HG03469 (cell line): ENCODE data around the gene PTMS.

Experiments used
- ATAC-seq: cut with Tn5 transposase; IDR thresholded peaks from one replicate; pipeline ENCODE4 v1.9.1; 2021; ENCODE audit warnings: mild to moderate bottlenecking, moderate library complexity, moderate number of reproducible peaks; ENCODE audit not compliant: unreplicated experiment

The PTMS gene

DNA sequence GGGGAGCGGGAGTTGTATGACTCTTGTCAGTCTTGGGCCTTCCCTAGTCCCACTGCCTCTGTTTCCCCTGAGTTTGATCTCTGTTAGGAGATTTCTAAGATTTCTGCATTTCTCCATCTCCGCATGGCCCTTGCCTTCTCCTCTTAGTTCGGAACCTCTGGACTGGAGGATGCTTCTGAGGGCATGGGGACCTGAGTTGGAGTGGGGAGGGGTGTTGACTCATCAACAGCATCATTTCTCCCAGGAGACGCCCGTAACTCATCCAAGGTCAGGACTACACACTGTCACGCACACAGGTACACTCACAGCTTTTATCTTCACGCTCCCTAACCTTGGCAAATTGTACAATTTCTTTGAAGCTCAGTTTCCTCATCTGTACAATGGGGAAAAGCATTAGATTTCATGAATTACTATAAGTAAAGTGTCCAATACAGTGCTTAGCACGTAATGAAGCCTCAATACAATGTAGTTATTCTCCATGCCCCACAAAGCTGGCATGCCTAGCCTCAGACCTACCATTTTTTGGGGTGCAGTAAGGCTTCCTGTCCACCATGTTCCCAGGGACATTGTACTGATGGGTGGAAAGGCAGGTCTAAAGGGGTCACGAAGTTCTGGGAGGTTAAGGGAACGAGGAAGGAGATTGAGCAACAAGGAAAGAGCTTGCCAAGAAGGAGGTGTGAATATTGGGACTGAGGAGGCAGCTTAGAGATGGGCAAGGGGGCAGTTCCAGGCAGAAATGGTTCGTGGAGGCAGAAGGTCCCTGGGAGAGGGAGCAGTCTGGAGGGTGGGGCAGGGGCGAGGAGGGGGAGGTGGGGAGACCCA, 5.6 kb downstream of the PTMS start:
- ATAC-seq: no peak

DNA sequence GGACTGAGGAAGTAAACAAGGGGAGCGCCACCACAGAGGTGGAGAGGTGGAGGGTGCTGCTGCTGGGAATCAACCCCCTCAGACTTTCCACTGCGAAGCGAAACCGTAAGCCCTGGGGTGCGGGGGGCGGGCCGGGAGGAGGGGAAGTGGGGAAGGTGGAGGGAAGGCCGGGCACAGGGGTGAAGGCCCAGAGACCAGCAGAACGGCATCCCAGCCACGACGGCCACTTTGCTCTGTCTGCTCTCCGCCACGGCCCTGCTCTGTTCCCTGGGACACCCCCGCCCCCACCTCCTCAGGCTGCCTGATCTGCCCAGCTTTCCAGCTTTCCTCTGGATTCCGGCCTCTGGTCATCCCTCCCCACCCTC, 6.2 kb downstream of the PTMS start, which contains the start of gene LAG3:
LAG3 (plus strand) TSS at position 190 of the 365 bp plus-strand sequence. CDS start 333 bp downstream, outside the sequence.
- ATAC-seq: no peak

DNA sequence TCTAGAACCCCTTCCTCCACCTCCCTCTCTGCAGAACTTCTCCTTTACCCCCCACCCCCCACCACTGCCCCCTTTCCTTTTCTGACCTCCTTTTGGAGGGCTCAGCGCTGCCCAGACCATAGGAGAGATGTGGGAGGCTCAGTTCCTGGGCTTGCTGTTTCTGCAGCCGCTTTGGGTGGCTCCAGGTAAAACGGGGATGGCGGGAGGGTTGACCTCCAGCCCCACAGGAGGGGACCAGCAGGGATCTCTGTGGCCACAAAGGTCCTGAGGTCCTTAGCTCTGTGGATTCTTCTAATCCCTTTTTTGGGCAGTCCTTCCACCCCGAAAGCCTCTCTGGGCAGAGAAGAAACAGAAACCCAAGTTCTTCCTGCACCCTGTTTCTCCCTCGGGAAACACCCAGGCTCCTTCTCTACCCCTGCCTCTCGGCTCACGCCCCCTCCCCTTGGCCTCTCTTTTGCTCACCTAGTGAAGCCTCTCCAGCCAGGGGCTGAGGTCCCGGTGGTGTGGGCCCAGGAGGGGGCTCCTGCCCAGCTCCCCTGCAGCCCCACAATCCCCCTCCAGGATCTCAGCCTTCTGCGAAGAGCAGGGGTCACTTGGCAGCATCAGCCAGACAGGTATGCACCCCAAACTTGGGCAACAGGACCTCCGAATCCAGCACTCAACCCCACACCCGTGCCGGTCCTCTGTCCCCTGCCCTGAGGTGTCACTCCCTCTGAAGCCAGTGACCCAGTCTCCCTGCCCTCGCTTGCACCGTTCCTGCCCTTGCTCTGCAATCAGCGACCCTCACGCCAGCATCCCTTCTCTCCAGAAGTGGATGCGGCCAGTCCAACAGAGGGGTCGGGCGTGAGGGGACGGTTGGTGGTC, 6.8 kb downstream of the PTMS start:
- ATAC-seq: no peak

DNA sequence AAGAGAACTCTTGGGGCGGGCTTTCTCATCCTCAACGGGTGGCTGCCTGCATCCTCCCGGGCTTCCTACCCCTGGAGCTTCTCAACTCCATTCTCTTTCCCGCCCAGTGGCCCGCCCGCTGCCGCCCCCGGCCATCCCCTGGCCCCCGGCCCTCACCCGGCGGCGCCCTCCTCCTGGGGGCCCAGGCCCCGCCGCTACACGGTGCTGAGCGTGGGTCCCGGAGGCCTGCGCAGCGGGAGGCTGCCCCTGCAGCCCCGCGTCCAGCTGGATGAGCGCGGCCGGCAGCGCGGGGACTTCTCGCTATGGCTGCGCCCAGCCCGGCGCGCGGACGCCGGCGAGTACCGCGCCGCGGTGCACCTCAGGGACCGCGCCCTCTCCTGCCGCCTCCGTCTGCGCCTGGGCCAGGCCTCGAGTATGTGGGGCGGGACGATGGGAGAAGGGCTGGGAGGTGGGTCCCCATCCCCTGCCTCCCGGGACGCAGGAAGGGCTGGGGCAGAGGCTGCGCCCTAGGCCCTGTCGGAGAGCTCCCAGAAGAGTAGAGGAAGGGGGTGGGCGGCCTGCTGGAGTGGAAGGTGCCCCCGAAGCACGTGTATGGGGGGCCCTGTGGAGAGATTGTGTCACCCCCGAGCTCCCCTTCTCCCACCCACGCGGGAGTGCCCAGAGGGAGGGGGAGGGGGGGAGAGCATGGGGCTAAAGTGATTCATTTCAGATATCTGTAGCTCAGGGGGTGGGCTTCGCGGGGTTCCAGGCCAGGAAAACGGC, 7.6 kb downstream of the PTMS start:
- no peak for ATAC-seq

DNA sequence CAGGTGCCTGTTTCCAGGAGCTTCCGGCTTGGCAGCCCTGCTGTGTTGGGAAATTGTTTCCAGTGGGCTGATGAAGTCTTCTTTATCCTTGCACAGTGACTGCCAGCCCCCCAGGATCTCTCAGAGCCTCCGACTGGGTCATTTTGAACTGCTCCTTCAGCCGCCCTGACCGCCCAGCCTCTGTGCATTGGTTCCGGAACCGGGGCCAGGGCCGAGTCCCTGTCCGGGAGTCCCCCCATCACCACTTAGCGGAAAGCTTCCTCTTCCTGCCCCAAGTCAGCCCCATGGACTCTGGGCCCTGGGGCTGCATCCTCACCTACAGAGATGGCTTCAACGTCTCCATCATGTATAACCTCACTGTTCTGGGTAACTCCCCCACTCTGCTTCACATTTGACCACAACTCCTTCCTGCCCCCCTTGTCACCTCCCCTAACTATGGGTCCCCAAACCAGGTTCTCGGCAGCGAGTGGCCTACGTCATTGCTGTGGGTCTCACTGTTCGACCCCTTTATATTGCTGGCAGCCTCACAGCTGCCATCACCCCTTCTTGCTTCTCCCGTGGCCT, 8.4 kb downstream of the PTMS start:
- ATAC-seq: no peak

DNA sequence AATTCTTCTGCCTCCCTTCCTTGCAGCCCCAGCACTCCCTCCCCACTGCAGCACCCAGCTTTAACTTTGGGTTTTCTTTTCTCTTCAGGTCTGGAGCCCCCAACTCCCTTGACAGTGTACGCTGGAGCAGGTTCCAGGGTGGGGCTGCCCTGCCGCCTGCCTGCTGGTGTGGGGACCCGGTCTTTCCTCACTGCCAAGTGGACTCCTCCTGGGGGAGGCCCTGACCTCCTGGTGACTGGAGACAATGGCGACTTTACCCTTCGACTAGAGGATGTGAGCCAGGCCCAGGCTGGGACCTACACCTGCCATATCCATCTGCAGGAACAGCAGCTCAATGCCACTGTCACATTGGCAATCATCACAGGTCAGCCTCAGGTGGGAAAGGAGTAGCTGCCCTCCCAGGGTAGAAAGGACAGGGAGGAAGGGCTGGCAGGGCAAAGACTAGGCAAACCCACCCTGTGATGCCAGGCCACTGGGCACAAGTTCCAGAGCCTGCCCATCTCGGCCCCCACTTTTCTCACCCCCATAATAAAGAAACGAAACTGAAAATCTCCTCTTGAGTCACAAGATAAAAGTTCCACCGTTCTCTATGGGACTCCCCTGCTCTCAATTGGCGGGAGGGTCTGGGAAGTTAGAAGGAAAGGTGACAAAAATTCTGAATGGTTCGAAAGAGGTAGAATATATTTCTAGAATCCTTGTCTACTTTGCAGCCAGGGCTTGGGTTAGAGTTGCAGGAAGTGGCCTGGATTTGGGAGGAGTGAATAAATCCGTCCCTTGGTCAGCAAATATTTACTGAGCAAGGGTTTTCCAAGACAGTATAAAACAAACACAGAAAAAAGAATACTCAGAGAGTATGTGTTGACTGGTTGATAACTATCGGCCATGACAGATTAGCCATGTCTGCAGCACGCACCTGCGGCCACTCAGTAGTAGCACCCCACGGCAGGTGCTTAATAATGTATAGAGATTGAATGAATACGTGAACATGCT, 9.3 kb downstream of the PTMS start:
- no peak for ATAC-seq

DNA sequence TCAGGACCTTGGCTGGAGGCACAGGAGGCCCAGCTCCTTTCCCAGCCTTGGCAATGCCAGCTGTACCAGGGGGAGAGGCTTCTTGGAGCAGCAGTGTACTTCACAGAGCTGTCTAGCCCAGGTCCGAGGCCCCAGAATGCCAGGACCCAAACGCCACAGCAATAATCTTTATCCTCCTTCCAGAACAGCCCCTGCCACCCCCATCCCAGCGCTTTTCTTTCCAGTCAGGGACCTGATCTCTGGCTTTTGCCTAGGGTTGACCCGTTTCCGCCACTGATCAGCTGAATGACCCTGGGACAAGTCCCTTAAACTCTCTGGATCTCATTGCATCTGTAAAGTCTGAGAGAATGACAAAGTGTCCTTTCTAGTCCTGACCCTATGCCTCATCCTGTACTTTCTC, 11.2 kb downstream of the PTMS start:
- ATAC-seq: no peak

DNA sequence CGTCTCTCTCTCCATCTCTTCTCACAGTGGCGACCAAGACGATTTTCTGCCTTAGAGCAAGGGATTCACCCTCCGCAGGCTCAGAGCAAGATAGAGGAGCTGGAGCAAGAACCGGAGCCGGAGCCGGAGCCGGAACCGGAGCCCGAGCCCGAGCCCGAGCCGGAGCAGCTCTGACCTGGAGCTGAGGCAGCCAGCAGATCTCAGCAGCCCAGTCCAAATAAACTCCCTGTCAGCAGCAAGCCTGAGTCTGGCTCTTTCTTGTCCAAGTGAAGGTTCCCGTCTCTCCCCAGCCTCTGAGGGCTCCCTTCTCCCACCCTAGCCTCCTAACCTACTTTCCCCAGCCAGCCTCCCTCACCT, 12.0 kb downstream of the PTMS start:
- no peak for ATAC-seq

DNA sequence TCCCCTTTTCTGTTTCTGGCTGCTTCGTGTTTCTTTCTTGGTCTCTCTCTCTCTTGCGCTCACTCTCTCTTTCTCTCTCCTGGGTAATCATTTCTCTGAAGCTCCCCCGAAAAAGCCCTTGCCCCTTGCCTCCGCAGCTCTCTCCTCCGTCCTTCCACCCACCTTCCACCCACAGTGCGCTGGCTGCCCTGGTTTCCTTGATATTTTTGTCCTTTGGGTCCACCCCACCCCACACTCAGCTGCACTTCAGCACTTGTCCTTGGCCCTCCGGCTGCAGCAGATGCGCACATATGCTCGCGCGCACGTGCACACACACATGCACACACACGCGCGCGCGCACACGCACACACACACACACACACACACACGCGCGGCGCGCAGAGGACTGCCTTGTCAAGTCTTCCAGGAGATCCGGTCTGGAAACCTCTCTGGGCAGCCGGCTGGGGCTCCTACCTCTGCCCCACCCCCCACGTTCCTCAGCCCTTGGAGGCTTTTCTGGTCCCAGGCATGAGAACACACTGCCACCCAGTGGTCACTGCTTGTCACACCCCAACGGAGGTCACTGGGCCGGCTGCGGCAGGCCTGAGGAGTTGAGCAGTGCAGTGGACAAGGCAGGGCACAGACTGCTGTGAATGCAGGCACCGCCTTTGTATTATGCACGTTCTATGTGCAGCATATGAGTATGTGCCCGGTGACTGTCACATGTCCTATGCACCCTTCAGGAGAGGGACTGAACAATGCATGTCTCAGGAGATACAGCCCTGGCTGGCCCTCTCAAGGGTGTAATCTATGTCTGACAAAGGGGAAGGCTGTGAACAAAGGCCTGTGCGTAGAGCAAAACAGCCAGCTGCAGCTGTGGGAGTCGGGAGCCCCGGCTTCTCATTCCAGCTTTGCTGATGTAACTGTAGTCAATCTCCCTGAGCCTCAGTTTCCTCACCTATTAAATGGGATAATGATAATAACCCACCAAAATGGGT, 12.7 kb downstream of the PTMS start:
- no peak for ATAC-seq

DNA sequence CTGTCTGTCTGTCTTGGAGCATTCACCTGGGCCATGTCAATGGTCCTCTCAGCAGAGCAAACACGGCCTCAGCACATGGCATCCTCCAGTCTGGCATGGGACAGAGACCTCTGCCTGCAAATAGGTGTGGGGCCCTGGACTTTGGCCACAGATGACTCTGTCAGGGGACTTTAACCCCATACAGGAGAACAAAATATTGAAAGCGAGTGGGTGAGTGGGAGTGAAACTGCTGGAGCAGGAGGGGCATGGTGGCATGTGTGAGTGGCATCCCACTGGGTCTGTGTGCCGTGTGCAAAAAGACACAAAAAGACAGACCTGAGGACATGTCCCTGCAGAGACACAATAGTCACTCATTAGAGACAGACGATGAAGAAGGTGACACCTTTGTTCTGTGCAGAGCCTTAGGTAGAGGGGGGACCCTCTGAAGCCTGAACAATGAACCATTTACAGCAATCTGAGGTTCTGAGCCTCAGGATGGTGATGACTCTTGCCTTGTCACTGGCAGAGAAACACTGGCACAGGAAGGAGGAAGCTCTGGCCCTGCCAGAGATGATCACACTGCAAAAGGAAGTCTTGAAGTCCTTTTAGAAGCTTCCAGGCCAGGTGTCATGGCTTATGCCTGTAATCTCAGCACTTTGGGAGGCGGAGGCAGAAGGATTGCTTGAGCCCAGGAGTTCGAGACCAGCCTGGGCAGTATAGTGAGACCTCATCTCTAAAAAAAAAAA, 13.7 kb downstream of the PTMS start:
- no peak for ATAC-seq

DNA sequence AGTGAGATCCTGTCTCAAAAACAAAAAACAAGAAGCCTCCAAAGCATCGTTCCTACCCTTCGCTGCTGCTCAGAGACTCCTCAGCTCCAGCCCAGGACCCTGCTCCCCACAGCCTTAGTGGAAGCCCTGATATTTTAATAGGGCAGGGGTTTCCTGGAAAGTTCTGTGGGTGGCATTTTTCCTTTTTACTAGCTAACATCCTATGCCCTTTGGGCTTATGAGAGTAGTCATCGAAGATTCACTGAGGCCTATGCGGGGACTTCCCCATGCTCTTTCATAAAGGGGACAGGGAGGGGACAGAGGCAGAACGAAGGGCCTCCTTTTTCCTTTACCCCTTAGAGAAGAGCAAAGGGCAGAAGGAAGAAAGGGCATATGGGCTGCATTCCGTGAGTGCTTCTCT, 14.4 kb downstream of the PTMS start:
- no peak for ATAC-seq

DNA sequence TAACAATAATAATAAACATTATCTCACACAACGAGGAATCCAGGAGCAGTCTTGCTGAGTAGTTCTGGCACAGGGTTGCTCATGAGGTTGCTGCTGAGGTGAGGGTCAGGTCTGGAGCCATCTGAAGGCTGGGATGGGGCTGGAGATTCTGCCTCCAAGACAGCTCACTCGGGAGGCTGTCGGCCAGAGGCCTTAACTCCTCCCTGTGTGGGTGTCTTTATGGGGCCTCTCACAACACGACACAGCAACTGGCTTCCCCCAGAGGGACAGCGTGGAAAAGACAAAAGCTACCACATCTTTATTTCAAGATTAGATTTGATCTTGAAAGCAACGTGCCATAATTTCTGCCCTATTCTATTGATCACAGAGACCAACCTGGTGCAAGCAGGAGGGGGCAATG, 16.0 kb downstream of the PTMS start:
- no peak for ATAC-seq

DNA sequence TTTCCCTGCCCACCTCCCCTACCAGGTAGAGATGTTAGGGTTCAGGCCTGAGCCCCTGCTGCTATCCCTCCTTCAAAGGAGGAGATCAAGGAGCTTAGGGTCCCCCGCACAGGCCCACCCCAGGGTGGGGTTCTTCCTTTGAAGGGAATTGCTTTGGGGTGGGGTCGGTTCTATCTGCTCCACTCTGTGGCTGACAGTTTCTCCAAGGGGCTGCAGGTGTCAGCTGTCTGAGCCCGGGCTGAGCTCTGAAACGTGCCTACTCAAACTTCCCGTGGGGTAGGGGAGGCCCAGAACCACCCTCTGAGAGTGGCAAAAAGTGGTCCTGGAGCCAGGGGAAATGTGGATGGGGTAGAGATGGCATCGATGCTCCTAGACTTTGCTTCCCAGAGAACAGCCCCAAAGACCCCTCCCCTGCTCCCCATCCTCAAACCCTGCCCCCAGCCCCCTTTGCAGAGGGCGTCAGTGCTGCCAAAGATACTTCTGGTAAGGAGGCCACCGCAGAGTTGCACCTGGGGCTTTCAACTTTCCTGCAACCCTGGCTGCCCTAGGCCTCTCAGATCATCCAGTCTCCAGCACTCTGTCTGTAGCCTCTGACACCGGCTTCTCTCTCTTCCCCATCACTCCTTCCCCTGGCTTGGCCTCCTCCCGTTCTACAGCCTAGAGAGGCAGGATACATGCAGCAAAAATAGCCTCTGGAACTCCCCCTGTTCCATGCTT, 16.8 kb downstream of the PTMS start:
- ATAC-seq: no peak

DNA sequence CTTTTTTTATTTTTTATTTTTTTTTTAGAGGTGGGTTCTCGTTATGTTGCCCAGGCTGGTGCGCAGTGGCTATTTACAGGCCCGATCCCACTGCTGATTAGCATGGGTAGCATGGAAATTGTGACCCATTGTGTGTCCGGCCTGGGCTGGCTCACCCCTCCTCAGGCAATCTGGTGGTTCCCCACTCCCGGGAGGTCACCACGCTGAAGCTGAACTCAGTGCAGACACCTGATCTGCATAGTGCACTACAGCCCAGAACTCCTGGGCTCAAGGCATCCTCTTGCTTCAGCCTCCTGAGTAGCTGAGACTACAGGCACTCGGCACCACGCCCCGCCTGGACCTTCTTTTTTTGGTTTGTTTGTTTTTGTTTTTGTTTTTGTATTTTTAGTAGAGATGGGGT, 17.7 kb downstream of the PTMS start:
- no peak for ATAC-seq

DNA sequence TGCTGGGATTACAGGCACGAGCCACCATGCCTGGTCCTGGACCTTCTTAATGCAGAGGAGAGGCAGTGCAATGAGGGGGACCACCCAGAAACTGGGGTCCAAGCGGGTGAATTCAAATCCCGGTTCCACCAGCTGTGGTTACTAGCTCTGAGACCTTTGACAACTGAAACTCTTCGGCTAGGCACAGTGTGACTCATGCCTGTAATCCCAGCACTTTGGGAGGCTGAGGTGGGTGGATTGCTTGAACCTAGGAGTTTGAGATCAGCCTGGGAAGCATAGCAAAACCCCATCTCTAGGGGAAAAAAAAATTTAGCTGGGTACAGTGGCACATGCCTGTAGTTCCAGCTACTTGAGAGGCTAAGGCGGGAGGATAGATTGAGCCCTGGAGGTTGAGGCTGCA, 18.1 kb downstream of the PTMS start:
- ATAC-seq: no peak

DNA sequence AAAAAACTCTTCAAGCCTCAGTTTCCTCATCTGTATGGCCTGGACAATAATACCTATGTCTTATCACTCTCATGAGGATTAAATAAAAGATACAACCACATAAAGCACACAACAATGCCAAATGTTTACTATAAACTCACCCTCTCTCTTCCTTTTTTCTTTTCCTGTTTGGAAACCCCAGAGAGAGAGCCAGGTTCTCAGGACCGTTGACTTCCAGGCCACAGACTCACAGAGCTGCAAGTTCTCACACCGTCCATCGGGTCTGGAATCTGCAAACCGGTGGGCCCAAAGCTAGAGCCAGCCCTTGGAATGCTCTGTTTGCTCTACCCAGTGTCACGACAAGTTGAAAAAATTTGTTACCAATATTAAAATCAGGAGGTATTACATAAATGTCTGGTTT, 18.6 kb downstream of the PTMS start:
- ATAC-seq: no peak

DNA sequence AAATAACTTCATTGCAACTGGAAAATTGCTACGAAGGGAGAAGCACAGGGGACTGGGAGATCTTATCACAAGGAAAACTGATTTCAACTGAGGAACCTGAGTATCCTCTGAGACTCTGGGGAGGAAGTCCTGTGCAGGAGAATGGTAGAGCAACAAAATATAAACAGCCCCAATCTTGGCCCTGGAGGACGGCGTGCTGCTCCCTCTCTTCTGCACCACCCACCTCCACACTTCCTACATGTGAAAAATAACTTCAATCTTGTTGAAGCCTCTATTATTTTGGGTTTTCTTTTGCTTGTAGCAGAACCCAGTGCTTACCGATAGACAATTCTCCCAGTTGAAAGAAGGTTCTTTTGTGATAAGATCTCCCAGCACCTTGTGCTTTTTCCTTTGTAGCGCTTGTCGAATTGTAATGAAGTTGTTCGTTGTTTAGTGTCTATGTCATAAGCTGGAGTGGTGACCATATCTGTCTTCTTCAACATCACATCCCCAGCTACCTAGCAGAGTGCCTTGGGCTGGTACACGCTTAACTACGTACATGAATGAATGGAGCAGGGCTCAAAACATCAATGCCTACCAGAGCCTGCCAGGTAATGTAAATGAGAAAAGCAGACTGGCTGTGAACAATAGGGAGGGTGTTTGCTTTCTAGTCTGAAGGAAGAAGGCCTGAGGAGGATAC, 20.4 kb downstream of the PTMS start:
- no peak for ATAC-seq
